ENCODE measurements around the gene SLC35F3. TPM values are rescaled to one million over a fixed set of nuclear protein-coding genes. Genes with fewer than 3 reads are reported as not detected.

SLC35F3 gene
- total RNA-seq, 2 experiments from 2014 or later: 0.86 to 1.8 TPM

- CTCF ChIA-PET: no interaction called here
- intact Hi-C loops (cut with DNase I, micrococcal nuclease): no loop called here
- H3K27me3 Mint-ChIP-seq: peaks cover 18% of the 10 kb centered on the region
- H3K4me3 Mint-ChIP-seq: no peak overlapping the region
- H3K36me3 Mint-ChIP-seq (ENCODE audit: low read depth): no peaks in the 10 kb centered on the region
- H3K4me1 Mint-ChIP-seq: no peaks in the 10 kb centered on the region
- DNase-seq (no peak), ATAC-seq (no peak)
- H3K27ac Mint-ChIP-seq: no peak overlapping the region
- H3K9me3 Mint-ChIP-seq (ENCODE audit: low read depth): peaks cover 2% of the 10 kb centered on the region
- POLR2A ChIA-PET: no interaction called here
Measured at GRCh38 chr1:233946724-233947123, 42.2 kb downstream of the SLC35F3 start.

- ATAC-seq: no peak
- Mint-ChIP-seq H3K4me3 (no peak overlapping the region), H3K27ac (no peak overlapping the region), H3K4me1 (no peaks in the 10 kb centered on the region), H3K9me3 (ENCODE audit: low read depth) (peaks cover 12% of the 10 kb centered on the region), H3K36me3 (ENCODE audit: low read depth) (no peaks in the 10 kb centered on the region), H3K27me3 (peaks cover 10% of the 10 kb centered on the region)
- CTCF ChIA-PET: no interaction called here
- POLR2A ChIA-PET: no interaction called here
- no peak for DNase-seq
- intact Hi-C loops (cut with DNase I, micrococcal nuclease): no loop called here
Measured at GRCh38 chr1:233951804-233952203, 47.3 kb downstream of the SLC35F3 start.

GRCh38 chr1:233957691-233958090, 53.2 kb downstream of the SLC35F3 start:
- ATAC-seq (no peak), DNase-seq (no peak)
- intact Hi-C loops (cut with DNase I, micrococcal nuclease): no loop called here
- POLR2A ChIA-PET: no interaction called here
- peaks cover 6% of the 10 kb centered on the region for H3K27me3 Mint-ChIP-seq
- H3K36me3 Mint-ChIP-seq (ENCODE audit: low read depth): no peaks in the 10 kb centered on the region
- CTCF ChIA-PET: no interaction called here
- no peaks in the 10 kb centered on the region for H3K4me1 Mint-ChIP-seq
- H3K9me3 Mint-ChIP-seq (ENCODE audit: low read depth): peaks cover 7% of the 10 kb centered on the region
- H3K4me3 Mint-ChIP-seq: no peak overlapping the region
- H3K27ac Mint-ChIP-seq: no peak overlapping the region

GRCh38 chr1:233959102-233959501, 54.6 kb downstream of the SLC35F3 start:
- DNase-seq (no peak), ATAC-seq (no peak)
- ChIA-PET CTCF (interaction anchor here (1.0 kb wide), 1 partner anchor 57 kb away, joined by 3 read pairs; no protein-coding TSS in a partner anchor), POLR2A (no interaction called here)
- H3K4me3 Mint-ChIP-seq: no peak overlapping the region
- H3K9me3 Mint-ChIP-seq (ENCODE audit: low read depth): peaks cover 5% of the 10 kb centered on the region
- no peaks in the 10 kb centered on the region for H3K36me3 Mint-ChIP-seq (ENCODE audit: low read depth)
- H3K4me1 Mint-ChIP-seq: no peaks in the 10 kb centered on the region
- H3K27me3 Mint-ChIP-seq: peaks cover 3% of the 10 kb centered on the region
- no peak overlapping the region for H3K27ac Mint-ChIP-seq
- intact Hi-C loops (cut with DNase I, micrococcal nuclease): no loop called here

GRCh38 chr1:233959971-233960370, 55.5 kb downstream of the SLC35F3 start:
- no peak for ATAC-seq
- POLR2A ChIA-PET: no interaction called here

GRCh38 chr1:233960386-233960785, 55.9 kb downstream of the SLC35F3 start:
- ATAC-seq (no peak), DNase-seq (no peak)
- CTCF ChIA-PET: no interaction called here
- Mint-ChIP-seq H3K4me3 (no peak overlapping the region), H3K36me3 (ENCODE audit: low read depth) (no peaks in the 10 kb centered on the region), H3K27ac (no peak overlapping the region), H3K4me1 (no peaks in the 10 kb centered on the region), H3K27me3 (peaks cover 9% of the 10 kb centered on the region), H3K9me3 (ENCODE audit: low read depth) (peaks cover 6% of the 10 kb centered on the region)
- POLR2A ChIA-PET: no interaction called here
- intact Hi-C loops (cut with DNase I, micrococcal nuclease): no loop called here

More at GRCh38 chr1:233959971-233960370, 55.5 kb downstream of the SLC35F3 start:
- no peaks in the 10 kb centered on the region for H3K4me1 Mint-ChIP-seq
- peaks cover 5% of the 10 kb centered on the region for H3K9me3 Mint-ChIP-seq (ENCODE audit: low read depth)
- DNase-seq: no peak
- H3K36me3 Mint-ChIP-seq (ENCODE audit: low read depth): no peaks in the 10 kb centered on the region
- CTCF ChIA-PET: interaction anchor here (1.0 kb wide), 1 partner anchor 56 kb away, joined by 3 read pairs; no protein-coding TSS in a partner anchor
- no peak overlapping the region for H3K4me3 Mint-ChIP-seq
- peaks cover 9% of the 10 kb centered on the region for H3K27me3 Mint-ChIP-seq
- intact Hi-C loops (cut with DNase I, micrococcal nuclease): no loop called here
- no peak overlapping the region for H3K27ac Mint-ChIP-seq

GRCh38 chr1:233962878-233963277, 58.4 kb downstream of the SLC35F3 start:
- DNase-seq (no peak), ATAC-seq (no peak)
- no peaks in the 10 kb centered on the region for H3K36me3 Mint-ChIP-seq (ENCODE audit: low read depth)
- no peak overlapping the region for H3K4me3 Mint-ChIP-seq
- H3K4me1 Mint-ChIP-seq: no peaks in the 10 kb centered on the region
- ChIA-PET CTCF (interaction anchor here (0.6 kb wide), 1 partner anchor 108 kb away, joined by 4 read pairs; no protein-coding TSS in a partner anchor), POLR2A (no interaction called here)
- H3K27ac Mint-ChIP-seq: no peak overlapping the region
- peaks cover 4% of the 10 kb centered on the region for H3K9me3 Mint-ChIP-seq (ENCODE audit: low read depth)
- H3K27me3 Mint-ChIP-seq: peaks cover 9% of the 10 kb centered on the region
- intact Hi-C loops (cut with DNase I, micrococcal nuclease): no loop called here

- H3K36me3 Mint-ChIP-seq (ENCODE audit: low read depth): no peaks in the 10 kb centered on the region
- ChIA-PET POLR2A (no interaction called here), CTCF (no interaction called here)
- H3K4me1 Mint-ChIP-seq: no peaks in the 10 kb centered on the region
- peaks cover 2% of the 10 kb centered on the region for H3K9me3 Mint-ChIP-seq (ENCODE audit: low read depth)
- H3K4me3 Mint-ChIP-seq: no peak overlapping the region
- DNase-seq: no peak
- H3K27ac Mint-ChIP-seq: no peak overlapping the region
- ATAC-seq: no peak
- H3K27me3 Mint-ChIP-seq: peaks cover 9% of the 10 kb centered on the region
- intact Hi-C loops (cut with DNase I, micrococcal nuclease): no loop called here
Measured at GRCh38 chr1:233965856-233966255, 61.4 kb downstream of the SLC35F3 start.

- ChIA-PET POLR2A (no interaction called here), CTCF (interaction anchor here (0.7 kb wide), 2 partner anchors 22 to 1706 kb away, joined by 3 read pairs; no protein-coding TSS in a partner anchor)
- ATAC-seq (no peak), DNase-seq (no peak)
- Mint-ChIP-seq H3K4me1 (no peaks in the 10 kb centered on the region), H3K9me3 (ENCODE audit: low read depth) (no peaks in the 10 kb centered on the region), H3K27me3 (no peaks in the 10 kb centered on the region), H3K36me3 (ENCODE audit: low read depth) (no peaks in the 10 kb centered on the region), H3K27ac (no peak overlapping the region), H3K4me3 (no peak overlapping the region)
- intact Hi-C loops (cut with DNase I, micrococcal nuclease): no loop called here
Measured at GRCh38 chr1:233971753-233972152, 67.3 kb downstream of the SLC35F3 start.

- DNase-seq (no peak), ATAC-seq (no peak)
- CTCF ChIA-PET: no interaction called here
- H3K36me3 Mint-ChIP-seq (ENCODE audit: low read depth): no peaks in the 10 kb centered on the region
- intact Hi-C loops (cut with DNase I, micrococcal nuclease): no loop called here
- H3K4me1 Mint-ChIP-seq: no peaks in the 10 kb centered on the region
- POLR2A ChIA-PET: no interaction called here
- H3K9me3 Mint-ChIP-seq (ENCODE audit: low read depth): no peaks in the 10 kb centered on the region
- H3K27me3 Mint-ChIP-seq: no peaks in the 10 kb centered on the region
- H3K4me3 Mint-ChIP-seq: no peak overlapping the region
- no peak overlapping the region for H3K27ac Mint-ChIP-seq
Measured at GRCh38 chr1:233972563-233972950, 68.1 kb downstream of the SLC35F3 start.

GRCh38 chr1:233972951-233973635, 68.6 kb downstream of the SLC35F3 start:
- no peak overlapping the region for H3K4me3 Mint-ChIP-seq
- ATAC-seq (no peak), DNase-seq (no peak)
- no peak overlapping the region for H3K27ac Mint-ChIP-seq
- intact Hi-C loops (cut with DNase I, micrococcal nuclease): no loop called here
- ChIA-PET POLR2A (no interaction called here), CTCF (no interaction called here)
- H3K36me3 Mint-ChIP-seq (ENCODE audit: low read depth): no peaks in the 10 kb centered on the region
- H3K9me3 Mint-ChIP-seq (ENCODE audit: low read depth): no peaks in the 10 kb centered on the region
- H3K27me3 Mint-ChIP-seq: no peaks in the 10 kb centered on the region
- no peaks in the 10 kb centered on the region for H3K4me1 Mint-ChIP-seq

GRCh38 chr1:233975486-233975885, 71.0 kb downstream of the SLC35F3 start:
- H3K27me3 Mint-ChIP-seq: no peaks in the 10 kb centered on the region
- no peak overlapping the region for H3K27ac Mint-ChIP-seq
- intact Hi-C loops (cut with DNase I, micrococcal nuclease): no loop called here
- ChIA-PET POLR2A (no interaction called here), CTCF (no interaction called here)
- H3K9me3 Mint-ChIP-seq (ENCODE audit: low read depth): no peaks in the 10 kb centered on the region
- no peaks in the 10 kb centered on the region for H3K4me1 Mint-ChIP-seq
- H3K36me3 Mint-ChIP-seq (ENCODE audit: low read depth): no peaks in the 10 kb centered on the region
- ATAC-seq: no peak
- no peak for DNase-seq
- H3K4me3 Mint-ChIP-seq: no peak overlapping the region
